Transverse colon (tissue), 3 donors: ENCODE measurements around the gene DPPA5.

Experiments
- CTCF ChIP-seq, 5 experiments: fragments of 200-600 bp in 3 of 5; fragments of 450-650 bp in 2 of 5; sonication (generic) in 3 of 5; IDR thresholded peaks; 1 replicate in 2 of 5; 2 replicates in 3 of 5; pipeline ENCODE4 v1.5.1; 2016 to 2017; ENCODE audit warnings: antibody characterized with exemption in 5 of 5, inconsistent platforms in 3 of 5, mild to moderate bottlenecking in 2 of 5, moderate library complexity in 1 of 5
- EP300 ChIP-seq: sonication (generic); formaldehyde crosslinking; IDR thresholded peaks from one replicate; pipeline ENCODE4 v1.6.1; 2017; ENCODE audit warnings: antibody characterized with exemption, low read depth
- POLR2A ChIP-seq: fragments of 450-650 bp; IDR thresholded peaks from one replicate; pipeline ENCODE4 v1.6.1; 2016; ENCODE audit warnings: antibody characterized with exemption, mild to moderate bottlenecking, moderate library complexity

GRCh38 chr6:73400656-73401055 lies 46.6 kb upstream of the DPPA5 start:
- TF ChIP-seq CTCF (IDR thresholded peaks at IDR 0.05) = no peak
- no peak for TF ChIP-seq POLR2A
- TF ChIP-seq EP300 = no peak
